Bronchial epithelial cell (primary cell): ENCODE data around the gene MSS51. TPM values are rescaled to one million over a fixed set of nuclear protein-coding genes. Genes with fewer than 3 reads are reported as not detected.

ENCODE experiments used
- DNase-seq: peaks from one replicate; pipeline ENCODE4 v3.0.0-alpha.2; 2010; ENCODE audit warnings: low read depth
- FAIRE-seq: peaks from 2 replicates; lab custom pipeline; 2011; peaks lifted over from hg19 to GRCh38; lab: Jason Lieb, UNC
- H3K27me3 ChIP-seq: 2 replicates; pipeline ENCODE4 v1.5.1; 2011; ENCODE audit warnings: low read length; ENCODE audit not compliant: control insufficient read depth, insufficient read depth
- H3K36me3 ChIP-seq: 2 replicates; pipeline ENCODE4 v1.5.1; 2011; ENCODE audit warnings: low read length; ENCODE audit not compliant: control insufficient read depth, insufficient read depth
- H3K4me3 ChIP-seq: 2 replicates; pipeline ENCODE4 v1.5.1; 2011; ENCODE audit warnings: mild to moderate bottlenecking, low read depth, low read length, control low read depth
- total RNA-seq: library from RNA; depleted of rRNA; stranded (reverse); fragments of >200 nt; gene quantifications from 2 replicates; pipeline ENCODE4 v1.2.1, GENCODE V29; 2014
- TF ChIP-seq, protein P1 (sequence below): IDR thresholded peaks from 2 replicates; pipeline ENCODE4 v1.5.1; 2011; ENCODE audit warnings: mild to moderate bottlenecking, moderate library complexity, low read length, control low read depth, inconsistent platforms; ENCODE audit not compliant: insufficient read depth, severe bottlenecking

The MSS51 gene
- total RNA-seq, 1 donor from 2014 or later: 1.1 TPM

DNA sequence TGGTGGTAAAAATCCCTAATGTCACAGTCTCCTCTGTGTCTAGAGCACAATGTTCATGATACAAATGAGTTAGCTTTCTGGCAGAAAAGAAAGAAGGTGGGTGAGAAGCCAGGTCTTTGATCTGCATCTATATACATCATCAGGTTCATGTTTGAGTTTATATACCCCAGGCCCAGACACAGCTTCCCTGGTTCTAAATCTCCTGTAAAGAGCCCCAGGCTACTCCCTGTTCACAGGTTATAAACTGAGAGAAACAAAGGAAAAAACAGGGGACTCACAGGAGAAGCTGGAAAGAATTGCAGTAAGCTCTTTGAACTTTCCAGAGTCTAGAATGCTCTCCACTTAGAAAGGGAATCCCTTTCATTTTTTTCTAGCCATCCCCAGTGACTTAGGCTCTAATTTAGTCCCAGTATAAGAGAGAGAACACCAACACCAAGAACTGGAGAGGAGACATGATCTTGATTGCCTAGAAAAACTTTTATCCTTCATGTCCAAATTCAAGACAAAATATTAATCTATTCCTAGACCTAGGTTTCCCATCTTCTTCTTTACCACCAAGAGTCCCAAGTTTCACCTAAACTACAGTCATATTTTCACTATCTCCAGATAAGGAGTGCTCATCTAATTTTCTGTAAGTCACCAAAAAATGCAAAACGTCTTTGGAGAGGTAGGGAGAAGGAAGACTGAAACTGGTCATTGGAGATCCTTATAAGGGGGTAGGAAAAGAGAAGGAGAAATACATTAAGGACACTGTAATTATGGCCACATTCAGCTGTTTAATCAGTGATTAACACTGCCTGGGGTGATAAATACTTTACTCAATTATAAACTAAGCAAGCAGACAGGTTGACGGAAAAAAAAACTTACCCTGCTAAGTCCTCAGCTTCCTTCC, 469 bp downstream of the MSS51 start:
- FAIRE-seq (no peak), DNase-seq (peak; percentile 34)
- no peak overlapping the region for H3K4me3 ChIP-seq
- TF ChIP-seq, protein P1, sequence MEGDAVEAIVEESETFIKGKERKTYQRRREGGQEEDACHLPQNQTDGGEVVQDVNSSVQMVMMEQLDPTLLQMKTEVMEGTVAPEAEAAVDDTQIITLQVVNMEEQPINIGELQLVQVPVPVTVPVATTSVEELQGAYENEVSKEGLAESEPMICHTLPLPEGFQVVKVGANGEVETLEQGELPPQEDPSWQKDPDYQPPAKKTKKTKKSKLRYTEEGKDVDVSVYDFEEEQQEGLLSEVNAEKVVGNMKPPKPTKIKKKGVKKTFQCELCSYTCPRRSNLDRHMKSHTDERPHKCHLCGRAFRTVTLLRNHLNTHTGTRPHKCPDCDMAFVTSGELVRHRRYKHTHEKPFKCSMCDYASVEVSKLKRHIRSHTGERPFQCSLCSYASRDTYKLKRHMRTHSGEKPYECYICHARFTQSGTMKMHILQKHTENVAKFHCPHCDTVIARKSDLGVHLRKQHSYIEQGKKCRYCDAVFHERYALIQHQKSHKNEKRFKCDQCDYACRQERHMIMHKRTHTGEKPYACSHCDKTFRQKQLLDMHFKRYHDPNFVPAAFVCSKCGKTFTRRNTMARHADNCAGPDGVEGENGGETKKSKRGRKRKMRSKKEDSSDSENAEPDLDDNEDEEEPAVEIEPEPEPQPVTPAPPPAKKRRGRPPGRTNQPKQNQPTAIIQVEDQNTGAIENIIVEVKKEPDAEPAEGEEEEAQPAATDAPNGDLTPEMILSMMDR: no peak
- H3K27me3 ChIP-seq: no peaks in the 10 kb centered on the region
- peaks cover under 1% of the 10 kb centered on the region for H3K36me3 ChIP-seq

GRCh38 chr10:73426318-73426717, 7.0 kb downstream of the MSS51 start:
- peaks cover 11% of the 10 kb centered on the region for H3K36me3 ChIP-seq
- H3K4me3 ChIP-seq: no peak overlapping the region
- TF ChIP-seq, protein P1: no peak
- H3K27me3 ChIP-seq: no peaks in the 10 kb centered on the region
- DNase-seq (no peak), FAIRE-seq (no peak)

- Histone ChIP-seq H3K36me3 (peaks cover 11% of the 10 kb centered on the region), H3K27me3 (no peaks in the 10 kb centered on the region), H3K4me3 (no peak overlapping the region)
- DNase-seq (peak; percentile 58), FAIRE-seq (no peak)
- TF ChIP-seq, protein P1: no peak
These were observed 8.9 kb downstream of the MSS51 start for GRCh38 chr10:73424478-73424877.

GRCh38 chr10:73423309-73423708, 10.1 kb downstream of the MSS51 start:
- H3K36me3 ChIP-seq: peaks cover 11% of the 10 kb centered on the region
- H3K27me3 ChIP-seq: no peaks in the 10 kb centered on the region
- FAIRE-seq (no peak), DNase-seq (no peak)
- H3K4me3 ChIP-seq: no peak overlapping the region
- TF ChIP-seq, protein P1: no peak

GRCh38 chr10:73416571-73416970, 16.8 kb downstream of the MSS51 start:
- Histone ChIP-seq H3K4me3 (no peak overlapping the region), H3K36me3 (no peaks in the 10 kb centered on the region), H3K27me3 (no peaks in the 10 kb centered on the region)
- TF ChIP-seq, protein P1: no peak
- DNase-seq: no peak
- FAIRE-seq: no peak
